ENCODE results near the gene PLAAT1.
A peak's percentile ranks its signal among the peaks of the same experiment; 100 is the strongest.

The PLAAT1 gene

GRCh38 chr3:193240436-193240849 lies 579 bp upstream of the PLAAT1 start:
- H3K4me3 ChIP-seq (ENCODE audit: low read depth, low read length) = peak overlapping the region; percentile 61
- DNase-seq = no peak
- H3K36me3 ChIP-seq (replicated peaks) = no peaks in the 10 kb centered on the region
- TF ChIP-seq CTCF (IDR thresholded peaks at IDR 0.05; ENCODE audit: low read depth, low read length, missing control alignments) = no peak
- no peaks in the 10 kb centered on the region for H3K27me3 ChIP-seq (replicated peaks)
- H3K27ac ChIP-seq = no peak overlapping the region
- in situ Hi-C loops (cut with HindIII; ENCODE audit: low pct_ligation_motif_present, low sequenced_read_pairs) = no loop called here

- Histone ChIP-seq H3K27me3 (replicated peaks) (no peaks in the 10 kb centered on the region), H3K4me3 (ENCODE audit: low read depth, low read length) (peak overlapping the region; percentile 61), H3K36me3 (replicated peaks) (no peaks in the 10 kb centered on the region), H3K27ac (no peak overlapping the region)
- DNase-seq = no peak
- TF ChIP-seq CTCF (IDR thresholded peaks at IDR 0.05; ENCODE audit: low read depth, low read length, missing control alignments) = no peak
- in situ Hi-C loops (cut with HindIII; ENCODE audit: low pct_ligation_motif_present, low sequenced_read_pairs) = no loop called here
Measured at GRCh38 chr3:193241716-193242115, 694 bp downstream of the PLAAT1 start.

- no peak for DNase-seq
- in situ Hi-C loops (cut with HindIII; ENCODE audit: low pct_ligation_motif_present, low sequenced_read_pairs) = no loop called here
- no peak for TF ChIP-seq CTCF (IDR thresholded peaks at IDR 0.05; ENCODE audit: low read depth, low read length, missing control alignments)
Measured at GRCh38 chr3:193243571-193243970, 2.5 kb downstream of the PLAAT1 start.

GRCh38 chr3:193248848-193249468 lies 7.9 kb downstream of the PLAAT1 start:
- Histone ChIP-seq H3K27me3 (replicated peaks) (no peaks in the 10 kb centered on the region), H3K36me3 (replicated peaks) (no peaks in the 10 kb centered on the region), H3K27ac (no peak overlapping the region), H3K4me3 (ENCODE audit: low read depth, low read length) (no peak overlapping the region)
- TF ChIP-seq CTCF (IDR thresholded peaks at IDR 0.05; ENCODE audit: low read depth, low read length, missing control alignments) = no peak
- DNase-seq = no peak
- in situ Hi-C loops (cut with HindIII; ENCODE audit: low pct_ligation_motif_present, low sequenced_read_pairs) = no loop called here

More at GRCh38 chr3:193243571-193243970, 2.5 kb downstream of the PLAAT1 start:
- Histone ChIP-seq H3K4me3 (ENCODE audit: low read depth, low read length) (no peak overlapping the region), H3K27ac (no peak overlapping the region), H3K27me3 (replicated peaks) (no peaks in the 10 kb centered on the region), H3K36me3 (replicated peaks) (no peaks in the 10 kb centered on the region)

GRCh38 chr3:193250492-193250891 lies 9.5 kb downstream of the PLAAT1 start:
- no peak for DNase-seq
- no peaks in the 10 kb centered on the region for H3K27me3 ChIP-seq (replicated peaks)
- no peaks in the 10 kb centered on the region for H3K36me3 ChIP-seq (replicated peaks)
- TF ChIP-seq CTCF (IDR thresholded peaks at IDR 0.05; ENCODE audit: low read depth, low read length, missing control alignments) = no peak
- no peak overlapping the region for H3K27ac ChIP-seq
- in situ Hi-C loops (cut with HindIII; ENCODE audit: low pct_ligation_motif_present, low sequenced_read_pairs) = no loop called here
- H3K4me3 ChIP-seq (ENCODE audit: low read depth, low read length) = no peak overlapping the region
